Stimulated activated CD8-positive, alpha-beta memory T cell treated with anti-CD3 and anti-CD28 coated beads, Interleukin-2, amount 100 ng/mL, for 48 hours (primary cell): Measurements from ENCODE around the gene NTRK3.

Experiments
- DNase-seq, 2 donors: peaks; one replicate each; pipeline ENCODE4 v3.0.0-alpha.2; 2020; ENCODE audit warnings: low read depth in 2 of 2

The NTRK3 gene

DNA sequence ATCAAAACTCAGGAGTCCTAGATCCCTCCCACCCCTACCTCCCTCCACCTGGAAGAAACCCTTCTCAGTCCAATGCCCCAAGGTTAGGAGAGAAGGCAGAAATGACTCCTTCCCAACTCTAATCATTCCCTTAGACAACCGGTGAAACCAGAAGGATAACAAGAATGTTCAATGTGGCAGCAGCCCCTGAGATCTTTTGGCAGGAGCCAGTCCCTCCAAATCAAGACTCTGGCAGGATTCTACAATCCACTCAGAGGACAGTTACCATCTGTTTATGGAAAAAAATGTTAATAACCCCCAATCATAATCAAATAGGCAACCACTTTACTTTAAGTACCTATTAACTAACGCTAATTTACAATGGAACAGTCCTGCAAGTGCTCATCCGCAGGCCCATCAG lies 136.5 kb downstream of the NTRK3 start:
- DNase-seq = no peak

DNA sequence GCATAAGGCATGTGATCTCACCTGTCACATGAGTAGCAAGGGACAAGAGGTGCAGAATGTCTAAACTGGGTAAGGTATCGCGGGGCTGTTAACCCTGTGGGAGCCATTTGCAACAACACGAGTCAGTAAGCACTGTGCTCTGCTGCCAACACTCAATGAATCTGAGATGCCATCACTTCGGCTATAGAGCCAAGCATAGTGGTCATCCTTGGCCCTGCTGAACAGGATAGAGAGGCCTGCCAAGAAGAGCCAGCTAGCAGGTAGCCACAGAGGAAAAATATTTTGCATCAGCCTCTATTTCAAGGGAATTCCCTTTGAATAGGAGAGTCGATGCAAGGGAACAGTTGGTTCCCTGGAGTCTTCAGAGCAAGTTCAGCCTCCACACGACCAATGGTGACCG lies 137.8 kb downstream of the NTRK3 start:
- DNase-seq = no peak

DNA sequence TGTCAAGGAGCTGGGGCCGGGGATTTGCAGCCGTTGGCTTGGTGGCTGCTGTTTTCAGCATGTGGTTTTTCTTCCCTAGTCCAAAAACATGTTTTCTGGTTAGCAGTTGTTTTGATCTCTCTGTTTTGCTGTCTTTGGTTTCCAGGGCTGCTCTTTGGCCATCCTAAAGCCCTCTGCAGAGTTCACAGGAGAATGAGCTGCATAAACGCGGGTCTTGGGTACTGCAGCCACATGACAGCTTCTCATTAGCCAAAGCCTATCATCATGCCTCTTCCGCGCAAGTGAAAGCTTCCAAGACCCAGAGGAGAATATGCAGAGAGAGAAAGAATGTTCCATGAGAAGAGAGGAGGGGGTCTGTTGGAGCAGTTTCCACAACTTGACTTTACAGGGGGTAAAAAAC lies 138.5 kb downstream of the NTRK3 start:
- DNase-seq = no peak

DNA sequence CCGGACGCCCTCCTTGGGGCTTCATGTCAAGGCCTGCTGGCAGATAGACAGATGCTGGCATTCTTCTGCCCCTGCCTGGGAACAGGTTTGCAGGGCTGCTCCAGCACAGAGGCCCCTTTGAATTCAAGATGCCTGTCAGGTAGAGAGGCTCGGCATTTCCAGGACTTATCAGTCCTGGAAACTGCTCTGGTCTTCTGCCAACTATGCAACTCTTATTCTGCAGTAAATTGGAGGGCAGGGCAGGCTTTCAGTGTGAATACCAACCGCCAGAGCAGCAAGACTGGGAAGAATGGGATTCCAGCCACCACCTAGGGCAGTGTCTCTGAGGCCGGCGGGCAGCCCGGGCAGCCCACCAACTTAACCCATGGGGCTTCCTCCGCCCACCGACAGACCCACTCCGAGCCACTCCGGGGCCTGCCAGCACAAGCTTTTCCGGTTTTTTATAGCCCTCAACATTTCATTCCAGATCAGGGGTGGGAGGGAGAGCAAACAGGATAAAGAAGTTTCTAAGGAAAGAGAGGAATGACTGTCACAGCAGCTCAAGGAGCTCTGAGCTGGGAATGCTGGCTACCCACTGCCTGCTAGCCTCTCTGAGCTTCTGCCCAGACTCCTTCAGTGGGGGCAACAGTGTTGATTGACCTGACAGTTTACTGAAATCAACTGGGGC lies 140.9 kb downstream of the NTRK3 start:
- DNase-seq = no peak

DNA sequence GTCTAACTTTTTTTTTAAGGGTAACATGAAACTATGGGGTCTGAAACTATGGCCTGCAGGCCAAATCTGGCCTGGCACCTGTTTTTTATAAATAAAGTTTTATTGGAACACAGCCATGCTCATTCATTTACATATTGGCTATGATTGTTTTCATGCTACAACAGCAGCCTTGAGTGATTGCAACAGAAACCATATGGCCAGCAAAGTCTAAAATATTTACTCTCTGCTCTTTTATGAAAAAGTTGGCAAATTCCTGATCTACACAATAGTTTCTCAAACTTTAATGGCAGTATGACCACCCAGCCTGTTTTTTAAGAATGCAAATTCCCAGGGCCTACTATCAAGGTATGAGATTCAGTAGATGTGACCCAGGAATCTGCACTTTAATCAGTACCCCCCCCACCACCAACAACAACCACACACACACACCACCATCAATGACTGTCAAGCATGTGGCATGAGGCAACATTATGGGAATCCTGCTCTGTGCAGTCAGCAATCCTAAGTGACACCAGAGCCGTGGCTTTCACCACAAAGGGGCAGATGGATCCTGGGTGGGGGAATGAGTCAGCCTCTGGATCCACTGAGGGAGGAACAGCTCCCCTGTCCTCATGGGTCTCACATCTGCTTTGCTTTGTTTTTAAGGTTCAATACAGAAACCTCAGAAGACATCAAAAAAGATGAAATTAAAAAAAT lies 142.8 kb downstream of the NTRK3 start:
- DNase-seq = no peak

DNA sequence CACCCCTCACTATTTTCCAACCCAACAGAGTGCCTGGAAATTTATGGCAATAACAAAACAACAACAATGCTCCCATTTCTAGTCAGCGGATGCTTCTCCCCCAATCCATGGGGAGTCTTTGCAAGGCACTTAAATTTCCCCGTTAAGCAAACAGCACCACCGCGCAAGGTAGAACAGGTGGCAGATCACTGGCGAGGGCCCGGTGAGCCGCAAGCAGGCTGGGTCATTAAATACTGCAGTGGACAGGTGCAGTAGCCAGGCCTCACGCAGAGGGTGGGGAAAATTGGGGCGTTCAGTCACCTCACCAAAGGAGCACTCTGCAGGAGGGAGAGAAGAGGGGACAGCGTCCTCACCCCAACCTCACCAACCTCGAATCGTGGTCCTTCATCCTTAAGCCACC lies 147.5 kb downstream of the NTRK3 start:
- DNase-seq = no peak

DNA sequence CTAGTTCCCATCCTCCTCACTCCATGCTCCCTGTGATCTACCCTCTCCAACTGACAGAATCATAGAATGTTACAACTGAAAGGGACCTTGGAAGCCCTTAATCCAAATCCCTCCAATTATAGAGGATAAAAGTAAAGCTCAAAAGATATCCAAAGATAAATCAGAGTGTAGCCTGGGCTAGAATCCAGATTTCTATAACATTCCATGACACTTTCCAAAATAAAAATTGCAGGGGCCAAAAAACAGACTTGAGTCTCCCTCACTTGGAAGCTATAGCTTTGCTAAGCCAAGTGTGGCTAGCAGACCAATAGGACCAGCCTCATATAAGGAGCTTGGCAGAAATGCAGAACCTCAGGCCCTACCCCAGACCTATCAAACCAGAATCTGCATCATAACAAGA lies 148.1 kb downstream of the NTRK3 start:
- no peak for DNase-seq

DNA sequence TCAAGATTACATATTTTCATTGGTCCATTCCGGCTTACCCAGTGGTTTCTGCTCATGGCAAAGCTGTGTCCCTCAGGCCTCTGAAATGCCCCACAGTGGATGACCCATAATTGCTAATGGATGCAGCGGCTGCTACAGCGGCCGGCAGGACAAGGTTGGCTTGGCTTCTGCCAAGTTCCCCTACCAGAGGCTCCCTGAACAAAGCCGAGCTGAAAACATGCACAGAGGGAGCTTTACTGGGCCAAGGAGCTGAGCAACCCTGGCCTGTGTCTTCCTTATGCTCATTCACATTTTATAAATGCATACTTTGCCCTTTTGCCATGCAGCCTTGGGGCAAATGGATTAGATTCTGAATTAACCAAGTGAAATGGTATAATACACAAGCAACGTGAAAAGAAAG lies 150.5 kb downstream of the NTRK3 start:
- no peak for DNase-seq

DNA sequence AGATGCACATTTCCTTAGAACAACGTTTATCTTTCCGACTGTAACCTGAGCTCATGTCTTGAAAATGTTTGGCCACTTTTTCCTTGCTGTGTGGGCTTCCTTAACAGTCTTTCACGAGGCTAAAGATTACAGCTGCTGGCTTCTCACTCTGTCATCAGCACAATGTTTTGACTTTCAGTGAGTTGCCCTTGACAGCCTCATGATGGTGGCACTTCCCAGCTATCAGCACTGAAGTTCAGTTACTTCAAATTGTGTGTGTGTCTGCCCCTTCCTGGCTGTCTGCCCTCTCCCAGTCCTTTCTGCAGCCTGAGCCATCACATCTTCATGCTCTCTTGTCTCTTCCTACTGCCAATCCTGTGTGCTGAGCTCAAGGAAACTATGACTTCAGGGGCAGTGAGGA lies 152.2 kb downstream of the NTRK3 start:
- DNase-seq = no peak

DNA sequence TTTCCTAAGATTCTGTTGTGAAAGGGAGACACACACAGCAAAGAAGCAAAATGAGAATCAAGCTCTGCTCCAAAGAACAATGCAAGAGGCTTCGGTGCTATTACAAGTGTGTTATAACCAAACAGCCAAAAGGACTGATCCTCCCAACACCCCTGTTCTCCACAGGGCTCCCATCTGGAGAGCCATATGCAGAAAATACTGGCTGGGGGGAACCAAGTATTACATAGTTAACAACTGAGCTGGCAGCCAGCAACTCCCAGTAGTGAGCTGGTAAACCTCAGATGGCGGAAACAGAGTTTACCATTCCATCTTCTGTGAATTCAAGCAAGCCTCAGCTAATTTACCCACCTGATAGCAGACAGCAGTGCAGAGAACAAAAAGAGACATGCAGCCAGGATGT lies 156.4 kb downstream of the NTRK3 start:
- DNase-seq = no peak

DNA sequence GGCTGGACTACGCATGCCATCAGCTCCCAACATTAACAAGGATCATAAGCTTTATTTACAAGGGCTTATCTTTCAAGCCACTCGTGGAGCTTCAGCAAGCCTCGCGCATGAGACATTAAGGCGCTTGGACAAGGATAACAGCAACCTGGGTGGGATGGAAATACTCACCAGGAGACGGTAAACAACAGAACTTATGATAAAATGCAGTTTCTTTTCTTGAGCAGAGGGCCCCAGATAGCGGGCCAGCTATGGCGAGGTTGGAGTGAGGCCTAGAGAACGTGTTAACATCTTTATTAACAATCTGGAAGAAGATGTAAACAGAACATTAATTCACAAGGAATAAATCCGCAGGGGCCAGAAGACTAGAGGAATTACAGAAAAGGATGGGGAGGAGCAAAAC lies 158.2 kb downstream of the NTRK3 start:
- no peak for DNase-seq

DNA sequence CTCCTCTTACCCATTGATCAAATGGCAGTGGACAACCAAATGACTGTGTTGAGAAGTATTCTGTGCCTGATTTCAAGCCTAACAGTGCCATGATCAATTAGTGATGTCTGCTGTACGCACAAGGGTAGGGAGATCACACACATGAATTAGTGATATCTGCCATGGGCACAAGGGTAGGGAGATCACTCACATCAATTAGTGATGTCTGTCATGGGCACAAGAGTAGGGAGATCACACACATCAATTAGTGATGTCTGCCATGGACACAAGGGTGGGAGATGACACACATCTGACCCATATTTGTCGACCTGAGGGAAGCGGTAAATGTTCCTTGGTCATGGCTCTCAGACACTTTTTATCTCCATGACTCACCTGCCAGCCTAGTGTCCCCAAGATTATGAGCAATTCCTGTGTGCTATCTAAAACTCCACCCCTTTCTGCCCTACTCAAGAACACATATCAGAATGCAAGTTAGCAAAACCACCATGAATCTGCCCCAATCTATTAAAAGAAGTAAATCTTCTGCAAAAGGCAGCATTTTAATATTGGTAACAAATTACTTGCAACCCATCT lies 165.0 kb downstream of the NTRK3 start:
- DNase-seq = no peak

DNA sequence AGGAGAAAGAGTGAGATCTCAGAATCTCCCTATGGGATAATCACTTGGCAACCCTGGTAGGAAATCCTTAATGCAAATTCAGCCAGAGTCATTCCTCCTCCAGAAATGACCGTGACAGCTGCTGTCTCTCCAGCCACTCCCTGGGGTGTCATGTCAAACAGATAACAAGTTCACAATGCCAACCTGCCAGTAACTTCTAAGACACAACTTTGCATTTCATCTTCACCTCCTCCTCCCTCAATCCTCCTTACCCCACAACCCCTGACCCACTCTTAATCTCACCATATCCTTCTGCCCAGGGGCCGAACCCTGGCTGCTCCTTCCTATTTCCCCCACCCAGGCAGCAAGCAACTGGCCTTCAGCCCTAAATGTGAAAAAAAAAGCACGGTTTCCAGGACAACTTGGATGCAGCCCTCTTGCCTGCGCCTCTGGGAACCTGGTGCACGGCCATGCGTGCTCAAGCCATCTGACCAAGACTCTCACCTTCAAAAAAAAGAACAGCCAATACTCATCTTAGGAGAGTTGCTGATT lies 166.0 kb downstream of the NTRK3 start:
- DNase-seq = no peak

DNA sequence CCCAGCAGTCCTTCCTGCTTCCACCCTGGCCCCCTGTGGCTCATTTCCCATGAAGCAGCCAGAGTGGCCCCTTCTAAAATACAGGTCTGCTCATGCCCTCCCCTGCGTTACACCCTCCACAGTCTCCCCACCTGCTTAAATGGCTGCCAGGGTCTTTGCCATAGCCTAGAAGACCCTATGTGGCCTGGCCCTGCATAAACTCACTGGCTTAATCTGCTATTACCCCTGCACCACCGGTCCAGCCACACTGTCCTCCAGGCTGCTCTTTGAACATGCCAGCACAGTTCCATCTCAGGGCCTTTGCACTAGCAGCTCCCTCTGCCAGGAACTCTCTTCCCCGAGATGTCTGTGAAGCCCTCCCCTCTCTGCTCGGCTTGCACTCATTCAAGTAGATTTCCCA lies 166.8 kb downstream of the NTRK3 start:
- no peak for DNase-seq

DNA sequence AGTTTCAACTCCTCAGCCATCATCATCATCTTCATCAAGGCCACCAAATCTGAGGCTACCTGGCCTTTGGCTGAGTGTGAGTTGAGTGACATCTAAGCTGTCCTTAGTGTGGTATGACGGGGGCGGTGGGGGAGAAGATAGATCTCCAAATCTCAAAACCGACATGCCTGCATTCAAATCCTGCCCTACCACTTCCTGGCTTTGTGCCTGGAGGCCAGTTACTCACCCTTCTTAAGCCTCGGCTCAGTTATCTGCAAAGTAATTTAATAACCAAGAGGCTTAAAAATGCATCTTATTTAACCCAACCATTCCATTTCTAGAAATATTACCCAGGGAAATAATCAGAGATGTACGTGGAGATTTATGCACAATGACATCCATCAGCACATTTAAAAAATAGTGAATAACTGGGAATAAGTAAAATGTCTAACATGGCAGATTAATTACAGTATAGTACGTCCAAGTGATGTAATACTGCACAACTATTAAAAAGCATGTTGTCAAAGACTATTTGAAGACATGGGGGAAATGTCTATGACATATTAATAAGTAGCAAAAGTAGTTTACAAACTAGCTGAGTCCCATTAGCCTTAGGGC lies 167.4 kb downstream of the NTRK3 start:
- DNase-seq = no peak

DNA sequence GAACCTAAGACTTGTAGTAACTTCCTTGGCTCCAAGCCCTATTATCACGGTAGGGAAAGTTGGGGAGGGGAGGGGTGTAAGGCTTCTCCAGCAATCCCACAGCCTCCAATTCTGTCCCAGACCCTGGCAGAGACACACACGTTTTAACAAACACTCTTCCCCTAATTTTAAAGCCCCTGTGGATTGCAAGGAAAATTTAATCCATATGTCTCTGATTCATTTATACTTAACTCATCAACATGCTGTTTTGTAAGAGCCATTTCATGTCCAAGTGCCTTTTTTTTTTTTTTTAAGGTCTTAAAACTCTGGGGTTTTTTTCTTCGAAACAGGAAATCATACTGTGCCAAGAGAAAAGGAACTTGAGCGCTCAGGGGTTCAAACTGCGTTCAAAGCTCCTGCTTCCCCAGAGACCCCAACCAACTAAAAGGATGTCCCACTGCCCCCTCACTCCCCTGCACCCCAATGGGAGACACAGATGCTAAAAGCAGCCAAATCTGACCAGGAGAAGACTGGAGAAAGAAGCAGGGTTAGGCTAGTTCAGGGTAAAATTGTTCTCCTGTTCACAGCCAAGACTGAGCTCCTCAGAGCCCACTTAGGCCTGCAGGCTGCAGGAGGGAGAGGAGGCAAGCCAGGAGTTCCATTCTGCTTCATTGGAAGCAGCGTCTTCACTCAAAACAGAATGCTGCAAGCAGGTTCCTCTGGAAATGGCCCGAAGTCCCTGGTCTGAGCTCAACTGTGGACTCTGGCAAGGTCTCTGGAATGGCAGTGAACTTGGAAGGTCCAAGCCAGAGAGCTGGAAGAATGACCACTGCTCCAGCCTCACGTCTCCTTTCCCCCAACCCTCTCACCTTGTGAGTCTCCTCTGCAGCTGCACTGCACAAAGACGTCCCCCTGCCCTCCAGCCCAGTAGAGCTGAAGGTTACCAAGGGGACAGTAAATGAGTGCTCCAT lies 172.5 kb downstream of the NTRK3 start:
- DNase-seq = no peak

DNA sequence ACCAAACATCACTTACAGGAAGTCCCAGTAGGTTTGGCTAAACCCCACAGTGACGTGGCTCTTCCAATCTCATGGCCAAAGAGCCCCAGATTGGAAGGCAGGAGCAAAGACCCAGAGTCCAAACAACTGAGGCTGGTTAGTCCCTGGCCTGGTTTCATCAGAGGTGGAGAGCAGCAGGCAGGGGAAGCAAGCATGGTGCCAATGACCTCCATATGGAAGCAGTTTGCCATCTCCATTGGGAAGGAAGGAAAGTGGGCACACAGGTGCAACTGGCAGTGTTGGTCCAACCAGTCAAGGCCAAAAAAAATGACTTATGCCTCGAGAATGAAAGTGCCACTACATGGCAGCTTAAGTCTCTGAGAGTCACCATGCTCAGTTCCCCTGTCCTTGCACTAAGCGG lies 175.9 kb downstream of the NTRK3 start:
- DNase-seq = no peak

DNA sequence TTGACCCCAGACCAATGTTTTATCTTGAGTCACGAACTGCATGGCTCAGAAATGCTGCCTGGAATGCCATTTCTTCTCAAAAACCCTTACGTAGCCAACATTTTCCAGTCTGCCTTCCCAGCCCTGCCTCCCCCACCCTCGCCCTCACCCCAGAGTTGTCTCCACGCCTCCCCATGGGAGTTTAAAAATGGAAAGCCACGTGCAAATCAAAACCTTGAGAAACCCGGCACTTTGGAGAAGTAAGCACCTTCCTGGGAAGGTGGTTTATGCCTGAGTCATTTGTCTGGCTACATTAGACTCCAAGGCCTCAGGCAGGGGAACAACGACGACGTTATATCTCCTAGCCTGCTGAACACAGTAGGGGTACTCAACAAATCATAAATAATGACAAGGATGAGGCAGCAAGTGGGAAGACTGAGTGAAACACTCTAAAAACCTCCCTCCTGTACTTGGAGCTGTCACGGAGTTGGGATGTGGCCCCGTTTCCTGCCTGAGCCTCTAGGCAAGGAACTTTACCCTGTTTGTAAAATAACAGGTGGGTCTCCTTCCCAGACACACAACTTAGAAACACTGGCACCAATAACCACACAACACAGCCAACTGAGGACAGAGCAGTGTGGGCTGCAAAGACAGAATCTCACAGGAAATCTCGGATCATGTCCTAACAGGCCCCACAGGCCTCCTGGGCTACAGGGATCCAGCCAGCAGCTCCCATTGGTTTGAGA lies 179.1 kb downstream of the NTRK3 start:
- no peak for DNase-seq

DNA sequence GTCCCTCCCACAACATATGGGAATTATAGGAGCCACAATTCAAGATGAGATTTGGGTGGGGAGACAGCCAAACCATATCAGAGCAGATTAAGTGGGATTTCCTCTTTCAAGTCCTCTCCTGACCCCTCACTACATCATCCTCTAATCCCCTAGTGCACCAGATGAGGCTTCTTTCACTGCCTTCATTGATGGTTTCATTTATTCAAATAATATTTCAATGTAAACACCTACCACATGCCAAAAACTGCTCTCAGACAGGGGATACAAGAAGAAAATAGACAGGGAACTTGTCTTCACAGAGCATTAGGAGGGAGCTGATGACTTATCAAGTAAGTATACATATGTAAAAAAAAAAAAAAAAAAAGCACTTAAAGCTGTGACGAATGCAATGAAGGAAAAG lies 180.2 kb downstream of the NTRK3 start:
- no peak for DNase-seq

DNA sequence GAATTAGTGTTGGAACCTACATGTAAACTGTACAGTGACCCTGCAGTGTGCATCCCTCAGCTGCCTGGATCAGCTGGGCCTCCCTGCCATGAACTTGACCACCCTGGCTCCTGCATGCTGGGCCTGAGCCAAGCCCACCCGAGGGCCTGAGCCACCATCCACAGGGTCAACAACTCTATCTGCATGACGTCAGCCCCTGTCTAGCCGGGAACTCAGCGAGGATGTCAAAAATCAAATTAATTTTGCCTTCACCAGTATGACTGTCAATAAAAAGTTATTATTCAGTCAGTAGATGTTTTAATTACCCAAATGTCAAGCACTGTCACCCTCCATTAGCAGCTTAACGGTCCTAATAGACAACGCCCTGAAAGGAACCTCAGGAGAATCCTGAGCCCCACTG lies 181.4 kb downstream of the NTRK3 start:
- DNase-seq = no peak

DNA sequence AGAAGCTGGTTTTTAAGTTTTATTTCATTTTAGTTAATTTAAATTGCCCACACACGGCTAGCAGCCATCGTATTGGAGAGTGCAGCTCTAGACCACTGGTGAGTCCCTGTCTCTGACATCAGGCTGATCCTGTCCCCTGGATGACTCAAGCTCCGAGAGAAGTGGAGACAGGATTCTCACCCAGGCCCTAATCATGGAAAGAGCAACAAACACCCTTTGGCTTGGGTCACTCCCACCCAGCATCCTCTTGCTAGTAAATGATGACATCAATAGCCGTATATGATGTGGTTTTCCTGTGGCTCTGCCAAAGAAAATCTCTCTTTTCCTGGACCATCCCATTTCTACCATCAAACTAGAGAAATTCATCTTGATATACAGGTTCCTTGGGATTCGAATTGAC lies 182.2 kb downstream of the NTRK3 start:
- no peak for DNase-seq
